ENCODE results near the gene SVOPL.

DNA sequence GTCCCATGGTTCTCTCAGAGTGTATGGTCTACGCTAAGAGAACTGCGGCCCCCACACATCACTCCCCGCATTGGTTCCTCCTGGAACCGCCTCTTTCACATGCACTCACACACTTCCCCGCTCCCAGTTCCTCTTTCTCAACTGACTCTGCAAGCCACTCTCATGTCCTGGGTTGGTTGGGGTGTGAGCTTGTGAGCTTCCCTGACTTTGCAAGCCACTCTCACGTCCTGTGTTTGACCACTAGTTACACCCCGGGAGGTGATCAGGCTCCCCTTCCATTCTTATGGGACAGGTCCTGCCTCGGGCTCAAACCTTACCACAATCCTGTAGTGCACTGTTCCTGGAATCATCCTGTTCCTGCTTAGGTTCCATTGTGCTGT is 136.1 kb downstream of the SVOPL start:
- TF ChIP-seq CTCF (IDR thresholded peaks at IDR 0.05) (no peak), POLR2A (IDR thresholded peaks at IDR 0.05) (no peak)
